GM19043 (cell line): ENCODE data around the gene CHADL.

Experiments used
- ATAC-seq: cut with Tn5 transposase; IDR thresholded peaks from one replicate; pipeline ENCODE4 v1.9.1; 2021; ENCODE audit warnings: low read depth; ENCODE audit not compliant: unreplicated experiment

CHADL gene

GRCh38 chr22:41234815-41235695 is 5.7 kb downstream of the CHADL start:
- no peak for ATAC-seq

- no peak for ATAC-seq
Measured at GRCh38 chr22:41231369-41231768, 9.4 kb downstream of the CHADL start.

DNA sequence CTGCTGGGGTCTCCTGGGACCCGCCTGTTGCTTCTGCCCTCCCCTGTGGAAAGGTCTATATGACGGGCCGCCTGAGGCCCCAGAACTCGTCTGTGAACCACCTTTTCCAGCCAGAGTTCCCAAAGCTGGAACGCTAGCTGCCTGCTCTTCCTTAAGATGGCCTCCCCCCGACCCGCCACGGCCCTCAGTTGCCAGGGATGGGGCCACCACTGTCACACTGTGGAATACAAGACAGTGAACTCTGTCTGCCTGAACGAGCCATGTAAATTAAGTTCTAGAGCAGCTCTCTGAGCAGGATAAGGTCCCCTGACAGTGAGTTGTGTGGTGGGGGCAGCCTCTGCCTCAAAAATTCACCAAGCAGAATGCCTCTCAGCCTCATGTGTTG is 10.3 kb downstream of the CHADL start:
- ATAC-seq: no peak

- ATAC-seq: no peak
Measured at GRCh38 chr22:41229730-41230400, 10.9 kb downstream of the CHADL start.

DNA sequence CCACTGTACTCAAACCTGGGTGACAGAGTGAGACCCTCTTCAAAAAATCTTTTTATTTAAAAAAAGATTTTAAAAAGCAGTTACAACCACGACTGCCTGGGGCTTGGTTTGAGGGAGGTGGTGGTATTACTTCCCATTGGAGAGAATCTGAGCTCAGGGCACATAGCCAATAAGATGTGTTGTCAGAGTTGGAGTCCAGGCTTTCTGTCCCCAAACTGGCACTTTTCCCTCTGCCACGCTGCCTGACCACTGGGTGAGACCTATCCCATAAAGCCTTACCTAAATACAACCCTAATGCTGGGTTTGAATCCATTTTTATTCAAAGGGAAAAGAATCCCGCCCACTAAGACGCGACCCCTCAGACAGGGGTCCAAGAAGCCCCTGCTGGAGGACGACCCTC is 11.5 kb downstream of the CHADL start:
- no peak for ATAC-seq

DNA sequence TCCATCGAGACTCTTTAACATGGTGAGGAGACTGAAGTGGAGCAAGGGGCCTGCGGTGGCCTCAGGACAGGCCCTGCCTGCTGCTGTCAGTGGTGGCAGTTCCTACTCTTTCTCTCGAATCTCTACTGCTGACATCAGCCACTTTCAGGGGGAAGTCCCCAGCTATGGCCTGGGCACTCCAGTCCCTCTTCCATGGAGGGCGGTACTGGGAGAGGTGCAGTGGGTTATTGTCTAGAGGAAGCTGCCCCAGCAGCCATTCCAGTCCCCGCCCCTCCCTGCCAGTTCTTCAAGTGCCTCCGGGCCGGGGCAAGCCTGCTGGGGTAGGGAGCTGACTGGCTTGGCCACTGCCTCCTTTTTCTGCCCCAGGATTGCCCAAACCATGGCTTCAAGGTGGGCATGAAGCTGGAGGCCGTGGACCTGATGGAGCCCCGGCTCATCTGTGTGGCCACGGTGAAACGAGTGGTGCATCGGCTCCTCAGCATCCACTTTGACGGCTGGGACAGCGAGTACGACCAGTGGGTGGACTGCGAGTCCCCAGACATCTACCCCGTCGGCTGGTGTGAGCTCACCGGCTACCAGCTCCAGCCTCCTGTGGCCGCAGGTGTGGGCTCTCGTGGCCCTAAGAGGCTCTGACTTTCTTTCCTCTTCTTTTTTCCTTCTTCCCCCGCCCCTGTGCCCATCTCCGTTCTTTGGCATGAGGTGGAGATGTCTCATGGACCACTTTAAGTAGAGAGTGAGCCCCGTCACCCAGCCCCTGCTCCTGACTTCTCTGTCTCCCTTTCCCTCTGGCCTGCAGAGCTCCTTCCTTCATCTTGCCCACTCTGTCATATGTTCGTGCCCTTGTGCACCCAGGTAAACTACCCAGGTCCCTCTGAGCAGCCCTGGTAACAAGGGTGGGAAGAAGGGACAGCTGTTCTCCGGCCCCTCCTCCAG is 13.7 kb downstream of the CHADL start:
- ATAC-seq: no peak

GRCh38 chr22:41223535-41223934 is 17.2 kb downstream of the CHADL start:
- ATAC-seq: no peak

- no peak for ATAC-seq
Measured at GRCh38 chr22:41222846-41223507, 17.8 kb downstream of the CHADL start.

DNA sequence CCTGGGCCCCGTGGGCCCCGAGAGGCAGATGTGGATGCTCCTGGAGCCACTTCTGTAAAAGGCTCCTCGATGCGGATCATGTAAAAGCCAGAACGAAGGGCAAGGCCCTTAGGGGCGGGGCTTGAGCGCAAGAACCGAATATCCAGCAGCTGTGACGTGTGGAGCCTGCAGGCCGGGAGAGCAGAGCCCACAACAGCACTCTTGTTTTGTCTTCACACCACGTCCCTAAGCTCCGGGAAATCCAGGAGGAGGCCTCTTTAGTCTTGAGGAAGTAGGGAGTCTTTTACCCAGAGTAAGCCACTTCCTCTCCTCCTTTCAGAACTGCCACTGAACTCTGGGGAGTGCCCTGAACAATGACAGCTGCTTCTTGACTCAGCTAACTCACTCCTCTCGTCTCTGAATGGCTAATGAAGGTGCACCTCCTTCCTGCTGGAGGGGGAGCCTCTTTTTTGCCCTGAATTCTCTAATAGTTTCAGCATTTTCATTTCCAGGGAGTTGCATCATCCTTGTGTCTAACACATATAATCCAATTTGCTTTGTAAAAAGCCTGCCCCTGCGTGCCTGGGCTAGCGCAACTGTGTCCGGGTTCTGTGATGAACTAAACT is 23.1 kb downstream of the CHADL start:
- no peak for ATAC-seq

GRCh38 chr22:41216984-41217383 is 23.7 kb downstream of the CHADL start:
- no peak for ATAC-seq

- no peak for ATAC-seq
Measured at GRCh38 chr22:41215926-41216325, 24.8 kb downstream of the CHADL start.

GRCh38 chr22:41215409-41215808 is 25.3 kb downstream of the CHADL start:
- ATAC-seq: no peak

DNA sequence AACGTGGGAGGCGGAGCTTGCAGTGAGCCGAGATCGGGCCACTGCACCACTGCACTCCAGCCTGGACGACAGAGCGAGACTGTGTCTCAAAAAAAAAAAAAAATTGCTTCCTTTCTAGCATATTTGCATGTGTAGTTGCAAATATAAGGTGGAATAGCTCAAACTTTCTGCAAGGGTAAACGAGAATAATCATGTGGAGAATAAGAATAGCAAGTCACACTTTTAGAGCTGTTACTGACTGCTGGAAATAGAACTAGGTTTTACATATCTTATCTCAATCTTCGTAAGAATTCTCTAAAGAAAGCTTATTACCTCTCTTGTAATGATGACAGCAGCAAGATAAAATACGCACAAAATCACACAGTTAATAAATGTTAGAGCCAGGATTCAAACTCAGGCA is 34.0 kb downstream of the CHADL start:
- ATAC-seq: no peak

DNA sequence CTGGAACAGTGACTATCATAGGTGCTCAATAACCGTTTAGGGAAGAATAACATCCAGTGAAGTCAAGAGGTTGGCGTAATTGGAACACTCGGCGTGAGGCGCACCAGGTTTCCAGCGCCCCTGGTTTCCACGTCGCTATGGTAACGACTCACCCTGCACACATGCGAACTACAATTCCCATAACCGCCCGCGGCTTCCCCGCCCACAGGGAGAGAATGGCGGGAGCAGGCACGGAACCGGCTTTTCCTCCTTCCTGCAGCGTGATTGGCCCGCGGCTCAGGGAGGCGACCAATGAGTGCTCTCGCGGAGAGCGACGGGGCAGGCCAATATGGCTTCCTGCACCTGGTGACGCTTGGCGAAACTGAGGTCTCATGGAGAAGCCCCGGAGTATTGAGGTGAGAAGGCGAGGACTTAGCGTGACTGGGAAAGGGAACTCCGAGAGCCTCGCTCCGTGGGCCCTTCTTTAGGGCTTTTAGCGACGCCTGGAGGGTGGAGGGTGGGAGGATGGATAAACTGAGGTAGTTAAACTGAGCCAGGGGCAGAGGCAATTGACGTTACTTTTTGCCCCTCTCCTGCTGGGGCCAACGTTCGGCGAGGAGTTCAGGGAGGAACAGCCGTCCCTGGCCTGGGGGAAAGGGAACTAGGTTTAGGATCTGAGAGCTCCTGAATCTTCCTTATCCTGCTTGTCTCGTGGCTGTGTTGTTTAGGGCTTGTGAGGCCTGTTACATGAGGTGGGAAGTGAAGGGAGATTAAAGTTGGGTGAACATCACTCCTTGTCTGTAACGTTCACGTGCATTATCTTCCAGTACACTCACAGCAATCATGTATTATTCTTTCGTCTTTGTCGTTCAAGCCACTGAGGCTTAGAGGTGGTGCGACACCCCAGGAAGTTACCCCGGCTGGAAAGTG is 35.5 kb downstream of the CHADL start, which contains the start of gene L3MBTL2:
Gene L3MBTL2, plus strand, starts transcription at position 321 of the 909 bp plus-strand sequence. Its CDS starts 51 bp downstream, at position 372.
- peak; percentile 89 for ATAC-seq

DNA sequence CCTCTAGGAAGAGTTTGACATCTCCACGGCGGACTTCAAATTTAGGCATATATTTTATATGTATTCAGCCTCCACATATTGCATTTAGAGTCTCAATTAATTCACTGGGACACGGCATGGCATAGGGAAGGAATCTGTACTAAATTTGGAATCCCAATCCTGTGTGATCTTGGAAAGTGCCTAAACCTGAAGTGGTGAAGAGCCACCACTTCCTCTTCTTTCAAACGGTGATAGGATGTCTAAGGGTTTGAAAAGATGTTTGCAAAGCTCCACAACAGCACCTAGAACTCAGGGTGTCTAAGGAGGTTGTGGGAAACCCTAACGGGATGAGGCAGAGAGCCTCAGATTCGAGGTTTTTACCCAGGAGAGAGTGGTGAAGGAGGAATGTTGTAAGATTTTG is 36.7 kb downstream of the CHADL start:
- no peak for ATAC-seq

DNA sequence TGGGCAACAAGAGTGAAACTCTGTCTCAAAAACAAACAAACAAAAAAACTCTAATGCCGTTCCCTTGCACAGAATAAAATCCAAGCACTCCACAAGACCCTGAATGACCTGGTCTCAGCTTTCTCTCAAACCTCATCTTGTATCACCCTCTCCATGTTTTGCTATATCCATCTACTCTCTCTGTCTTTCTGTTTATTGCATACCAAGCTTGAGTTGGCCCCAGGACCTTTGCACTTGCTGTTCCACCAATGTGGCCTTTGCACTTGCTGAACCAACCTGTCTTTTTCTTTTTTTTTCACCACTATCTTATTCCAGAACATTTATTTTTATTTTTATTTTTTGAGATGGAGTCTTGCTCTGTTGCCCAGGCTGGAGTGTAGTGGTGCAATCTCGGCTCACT is 37.6 kb downstream of the CHADL start:
- ATAC-seq: no peak

DNA sequence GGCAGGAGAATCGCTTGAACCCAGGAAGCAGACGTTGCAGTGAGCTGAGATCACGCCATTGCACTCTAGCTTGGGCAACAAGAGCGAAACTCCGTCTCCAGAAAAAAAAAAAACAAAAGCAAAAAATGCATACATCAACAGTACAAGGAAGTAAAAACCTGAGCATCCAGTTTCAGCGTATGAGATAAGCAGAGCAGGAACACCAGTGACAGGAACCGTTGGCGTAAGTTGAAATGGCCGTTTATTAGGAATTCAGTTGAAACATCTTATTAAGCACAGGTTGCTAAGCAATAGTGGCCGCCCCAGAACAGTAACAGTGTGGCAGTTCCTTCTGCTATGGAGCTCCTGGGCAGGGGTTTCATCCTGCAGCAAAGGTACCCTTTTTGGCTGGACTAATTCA is 39.6 kb downstream of the CHADL start:
- no peak for ATAC-seq

GRCh38 chr22:41198027-41198580 is 42.6 kb downstream of the CHADL start:
- ATAC-seq: no peak
